ENCODE measurements around the gene SCGB3A2.

GRCh38 chr5:147842869-147843268 lies 35.6 kb upstream of the SCGB3A2 start:
- TF ChIP-seq CTCF (IDR thresholded peaks at IDR 0.05), result no peak
- TF ChIP-seq POLR2AphosphoS5 (IDR thresholded peaks at IDR 0.05; ENCODE audit: low read depth, low read length), result no peak
- no peak for TF ChIP-seq REST (IDR thresholded peaks at IDR 0.05; ENCODE audit: insufficient read depth in 1 of 2, low read depth in 2 of 2, low read length in 1 of 2)
